Measurements from ENCODE around the gene FCN1.

DNA sequence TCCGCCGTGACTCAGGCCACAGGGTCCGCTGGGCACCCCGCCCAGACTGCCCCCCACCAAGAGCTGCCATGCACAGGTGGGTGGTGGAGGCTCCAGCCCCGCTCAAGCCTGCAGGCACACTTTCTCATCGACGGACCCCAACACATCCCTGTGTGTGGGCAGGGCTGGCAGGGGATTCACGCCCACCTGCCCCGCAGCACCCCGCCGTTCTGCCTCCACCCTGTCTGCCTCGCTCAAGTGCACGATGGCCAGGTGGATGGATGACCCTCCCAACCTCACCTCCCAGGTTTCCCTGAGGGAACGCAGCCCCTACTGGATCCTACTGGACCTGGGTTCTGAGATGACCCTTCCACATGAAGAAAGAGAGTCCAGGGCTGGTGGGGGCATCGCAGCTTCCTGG is 26.1 kb upstream of the FCN1 start:
- no peak for TF ChIP-seq POLR2AphosphoS5 (IDR thresholded peaks at IDR 0.05)
- TF ChIP-seq POLR2A (IDR thresholded peaks at IDR 0.05; ENCODE audit: low read depth) = no peak
- TF ChIP-seq, protein P1, sequence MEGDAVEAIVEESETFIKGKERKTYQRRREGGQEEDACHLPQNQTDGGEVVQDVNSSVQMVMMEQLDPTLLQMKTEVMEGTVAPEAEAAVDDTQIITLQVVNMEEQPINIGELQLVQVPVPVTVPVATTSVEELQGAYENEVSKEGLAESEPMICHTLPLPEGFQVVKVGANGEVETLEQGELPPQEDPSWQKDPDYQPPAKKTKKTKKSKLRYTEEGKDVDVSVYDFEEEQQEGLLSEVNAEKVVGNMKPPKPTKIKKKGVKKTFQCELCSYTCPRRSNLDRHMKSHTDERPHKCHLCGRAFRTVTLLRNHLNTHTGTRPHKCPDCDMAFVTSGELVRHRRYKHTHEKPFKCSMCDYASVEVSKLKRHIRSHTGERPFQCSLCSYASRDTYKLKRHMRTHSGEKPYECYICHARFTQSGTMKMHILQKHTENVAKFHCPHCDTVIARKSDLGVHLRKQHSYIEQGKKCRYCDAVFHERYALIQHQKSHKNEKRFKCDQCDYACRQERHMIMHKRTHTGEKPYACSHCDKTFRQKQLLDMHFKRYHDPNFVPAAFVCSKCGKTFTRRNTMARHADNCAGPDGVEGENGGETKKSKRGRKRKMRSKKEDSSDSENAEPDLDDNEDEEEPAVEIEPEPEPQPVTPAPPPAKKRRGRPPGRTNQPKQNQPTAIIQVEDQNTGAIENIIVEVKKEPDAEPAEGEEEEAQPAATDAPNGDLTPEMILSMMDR (IDR thresholded peaks at IDR 0.05) = no peak

Measured in esophagus muscularis mucosa (tissue), 3 donors.